ENCODE results near the gene BCL2.
A peak's percentile ranks its signal among the peaks of the same experiment; 100 is the strongest.

BCL2 gene

GRCh38 chr18:63137999-63138435 is 181.6 kb downstream of the BCL2 start:
- in situ Hi-C loops (cut with MboI; ENCODE audit: low pct_unique_long_range_greater_than_20kb, low sequenced_read_pairs, unreplicated experiment) = loop anchor here (25.0 kb wide), 2 partner anchors 126 to 299 kb away; no protein-coding TSS in a partner anchor
- TF ChIP-seq CTCF (IDR thresholded peaks at IDR 0.05; ENCODE audit: extremely low read depth, insufficient read depth, missing control alignments) = no peak
- DNase-seq (ENCODE audit: low spot score) = no peak

GRCh38 chr18:63135101-63135500 is 184.5 kb downstream of the BCL2 start:
- in situ Hi-C loops (cut with MboI; ENCODE audit: low pct_unique_long_range_greater_than_20kb, low sequenced_read_pairs, unreplicated experiment) = loop anchor here (25.0 kb wide), 2 partner anchors 123 to 302 kb away; no protein-coding TSS in a partner anchor
- TF ChIP-seq CTCF (IDR thresholded peaks at IDR 0.05; ENCODE audit: extremely low read depth, insufficient read depth, missing control alignments) = no peak
- DNase-seq (ENCODE audit: low spot score) = no peak

- no peak for DNase-seq (ENCODE audit: low spot score)
- in situ Hi-C loops (cut with MboI; ENCODE audit: low pct_unique_long_range_greater_than_20kb, low sequenced_read_pairs, unreplicated experiment) = loop anchor here (25.0 kb wide), 2 partner anchors 121 to 304 kb away; no protein-coding TSS in a partner anchor
- no peak for TF ChIP-seq CTCF (IDR thresholded peaks at IDR 0.05; ENCODE audit: extremely low read depth, insufficient read depth, missing control alignments)
These were observed 186.8 kb downstream of the BCL2 start for GRCh38 chr18:63132819-63133200.

- in situ Hi-C loops (cut with MboI; ENCODE audit: low pct_unique_long_range_greater_than_20kb, low sequenced_read_pairs, unreplicated experiment) = loop anchor here (25.0 kb wide), 2 partner anchors 120 to 305 kb away; no protein-coding TSS in a partner anchor
- TF ChIP-seq CTCF (IDR thresholded peaks at IDR 0.05; ENCODE audit: extremely low read depth, insufficient read depth, missing control alignments) = no peak
- no peak for DNase-seq (ENCODE audit: low spot score)
These were observed 187.4 kb downstream of the BCL2 start for GRCh38 chr18:63131959-63132818.

- peak; percentile 51 for DNase-seq (ENCODE audit: low spot score)
- in situ Hi-C loops (cut with MboI; ENCODE audit: low pct_unique_long_range_greater_than_20kb, low sequenced_read_pairs, unreplicated experiment) = loop anchor here (25.0 kb wide), 2 partner anchors 119 to 306 kb away; no protein-coding TSS in a partner anchor
These were observed 188.2 kb downstream of the BCL2 start for GRCh38 chr18:63131106-63131958.

More at GRCh38 chr18:63131106-63131958, 188.2 kb downstream of the BCL2 start:
- TF ChIP-seq CTCF (IDR thresholded peaks at IDR 0.05; ENCODE audit: extremely low read depth, insufficient read depth, missing control alignments) = peak; percentile 52

Data from GM13977 (cell line).